ENCODE results near the gene PIGR. TPM values are rescaled to one million over a fixed set of nuclear protein-coding genes. Genes with fewer than 3 reads are reported as not detected.

The PIGR gene
- total and polyA plus RNA-seq, 9 of the 15 experiments (the other 6 are each of a cell fraction or from before 2014, with no cell fraction given) = 0.01 to 1.5 (median 0.03) TPM; not detected in 4

DNA sequence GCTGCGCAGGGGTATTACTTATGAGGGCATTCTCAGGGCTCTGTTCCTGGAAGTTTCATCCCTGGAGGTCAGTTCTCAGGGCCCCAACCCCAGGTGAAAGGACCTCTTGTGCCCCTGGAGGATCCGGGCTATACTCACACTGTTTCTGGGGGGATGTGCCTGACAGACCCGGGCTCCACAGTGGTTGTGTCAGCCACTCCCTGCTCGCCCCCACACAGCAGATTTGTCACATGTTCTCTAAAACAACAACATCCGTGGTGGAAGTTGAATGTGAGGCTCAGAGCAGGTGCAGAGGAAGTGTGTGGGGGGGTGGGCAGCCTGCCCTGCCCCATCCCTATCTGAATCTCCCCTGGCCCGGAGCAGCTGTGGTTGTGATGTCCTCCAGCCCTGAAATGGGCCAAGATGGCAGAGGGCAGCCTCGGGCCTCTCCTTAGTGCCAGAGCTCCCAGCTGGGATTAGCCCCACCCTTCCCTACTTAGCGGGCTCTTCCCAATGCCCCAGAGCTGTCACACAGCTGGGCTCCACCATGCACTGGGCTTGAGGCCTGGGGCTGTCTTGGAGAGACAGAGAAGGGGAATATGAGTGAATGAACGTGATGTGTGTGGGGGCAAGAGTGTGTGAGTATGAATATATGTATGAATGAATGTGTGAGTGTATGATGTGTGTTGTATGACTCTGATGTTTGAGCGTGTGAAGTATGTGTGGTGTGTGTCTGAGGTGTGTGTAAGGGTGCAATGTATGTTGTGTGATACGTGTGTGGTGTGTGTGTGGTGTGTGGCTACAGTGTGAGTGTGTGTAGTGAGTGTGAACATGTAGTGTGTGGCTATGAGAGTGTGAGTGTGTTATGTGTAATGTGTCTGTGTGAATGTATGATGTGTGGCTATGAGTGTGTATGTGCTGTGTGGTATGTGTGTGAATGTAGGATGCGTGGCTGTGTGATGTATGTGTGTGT is 23.0 kb downstream of the PIGR start (continued):
- TF ChIP-seq, protein P1, sequence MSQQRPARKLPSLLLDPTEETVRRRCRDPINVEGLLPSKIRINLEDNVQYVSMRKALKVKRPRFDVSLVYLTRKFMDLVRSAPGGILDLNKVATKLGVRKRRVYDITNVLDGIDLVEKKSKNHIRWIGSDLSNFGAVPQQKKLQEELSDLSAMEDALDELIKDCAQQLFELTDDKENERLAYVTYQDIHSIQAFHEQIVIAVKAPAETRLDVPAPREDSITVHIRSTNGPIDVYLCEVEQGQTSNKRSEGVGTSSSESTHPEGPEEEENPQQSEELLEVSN (IDR thresholded peaks at IDR 0.05; ENCODE audit: borderline replicate concordance in 1 of 2, extremely low read depth in 1 of 2, insufficient read depth in 1 of 2, insufficient read length in 1 of 2, low read depth in 1 of 2, low read length in 1 of 2, poor library complexity in 1 of 2, severe bottlenecking in 1 of 2) = no peak
- TF ChIP-seq, protein P2, sequence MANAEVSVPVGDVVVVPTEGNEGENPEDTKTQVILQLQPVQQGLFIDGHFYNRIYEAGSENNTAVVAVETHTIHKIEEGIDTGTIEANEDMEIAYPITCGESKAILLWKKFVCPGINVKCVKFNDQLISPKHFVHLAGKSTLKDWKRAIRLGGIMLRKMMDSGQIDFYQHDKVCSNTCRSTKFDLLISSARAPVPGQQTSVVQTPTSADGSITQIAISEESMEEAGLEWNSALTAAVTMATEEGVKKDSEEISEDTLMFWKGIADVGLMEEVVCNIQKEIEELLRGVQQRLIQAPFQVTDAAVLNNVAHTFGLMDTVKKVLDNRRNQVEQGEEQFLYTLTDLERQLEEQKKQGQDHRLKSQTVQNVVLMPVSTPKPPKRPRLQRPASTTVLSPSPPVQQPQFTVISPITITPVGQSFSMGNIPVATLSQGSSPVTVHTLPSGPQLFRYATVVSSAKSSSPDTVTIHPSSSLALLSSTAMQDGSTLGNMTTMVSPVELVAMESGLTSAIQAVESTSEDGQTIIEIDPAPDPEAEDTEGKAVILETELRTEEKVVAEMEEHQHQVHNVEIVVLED (CRISPR knock-in tag; IDR thresholded peaks at IDR 0.05) = no peak
- no peak for TF ChIP-seq HDAC8 (tag; IDR thresholded peaks at IDR 0.05)
- TF ChIP-seq, protein P3, sequence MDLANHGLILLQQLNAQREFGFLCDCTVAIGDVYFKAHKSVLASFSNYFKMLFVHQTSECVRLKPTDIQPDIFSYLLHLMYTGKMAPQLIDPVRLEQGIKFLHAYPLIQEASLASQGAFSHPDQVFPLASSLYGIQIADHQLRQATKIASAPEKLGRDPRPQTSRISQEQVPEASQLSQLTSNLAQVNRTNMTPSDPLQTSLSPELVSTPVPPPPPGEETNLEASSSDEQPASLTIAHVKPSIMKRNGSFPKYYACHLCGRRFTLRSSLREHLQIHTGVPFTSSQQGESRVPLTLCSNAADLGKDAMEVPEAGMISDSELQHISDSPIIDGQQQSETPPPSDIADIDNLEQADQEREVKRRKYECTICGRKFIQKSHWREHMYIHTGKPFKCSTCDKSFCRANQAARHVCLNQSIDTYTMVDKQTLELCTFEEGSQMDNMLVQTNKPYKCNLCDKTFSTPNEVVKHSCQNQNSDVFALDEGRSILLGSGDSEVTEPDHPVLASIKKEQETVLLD (IDR thresholded peaks at IDR 0.05) = no peak
- no peak for TF ChIP-seq MBD2 (IDR thresholded peaks at IDR 0.05; ENCODE audit: borderline replicate concordance, low read depth)
- TF ChIP-seq HNRNPH1 (optimal IDR thresholded peaks at IDR 0.05; ENCODE audit: low read depth, low read length) = no peak
- no peak for TF ChIP-seq ZNF408 (CRISPR knock-in tag; IDR thresholded peaks at IDR 0.05; ENCODE audit: low read depth)
- TF ChIP-seq ZKSCAN3 (CRISPR knock-in tag; IDR thresholded peaks at IDR 0.05) = no peak
- no peak for TF ChIP-seq ZNF174 (CRISPR knock-in tag; IDR thresholded peaks at IDR 0.05)
- no peak for TF ChIP-seq NFRKB (IDR thresholded peaks at IDR 0.05; ENCODE audit: low read depth)
- no peak for TF ChIP-seq CHD2 (IDR thresholded peaks at IDR 0.05; ENCODE audit: low read depth, low read length)
- TF ChIP-seq ZNF146 (CRISPR knock-in tag; IDR thresholded peaks at IDR 0.05; ENCODE audit: unreplicated experiment) = no peak
- TF ChIP-seq MAFF (IDR thresholded peaks at IDR 0.05; ENCODE audit: low read length) = no peak
- TF ChIP-seq BCL6 (CRISPR knock-in tag; IDR thresholded peaks at IDR 0.05) = no peak
- no peak for TF ChIP-seq GTF2F1 (IDR thresholded peaks at IDR 0.05; ENCODE audit: low read depth, low read length)
- TF ChIP-seq HLTF (IDR thresholded peaks at IDR 0.05) = peak; percentile 38; the same call in 1 of the 2 replicates
- no peak for TF ChIP-seq YY1 (IDR thresholded peaks at IDR 0.05; ENCODE audit: borderline replicate concordance in 1 of 3, control insufficient read depth in 1 of 3, extremely low read depth in 1 of 3, insufficient read depth in 3 of 3, insufficient read length in 1 of 3, insufficient replicate concordance in 2 of 3, low read depth in 1 of 3, low read length in 2 of 3)
- no peak for TF ChIP-seq LEF1 (IDR thresholded peaks at IDR 0.05)
- TF ChIP-seq, protein P4, sequence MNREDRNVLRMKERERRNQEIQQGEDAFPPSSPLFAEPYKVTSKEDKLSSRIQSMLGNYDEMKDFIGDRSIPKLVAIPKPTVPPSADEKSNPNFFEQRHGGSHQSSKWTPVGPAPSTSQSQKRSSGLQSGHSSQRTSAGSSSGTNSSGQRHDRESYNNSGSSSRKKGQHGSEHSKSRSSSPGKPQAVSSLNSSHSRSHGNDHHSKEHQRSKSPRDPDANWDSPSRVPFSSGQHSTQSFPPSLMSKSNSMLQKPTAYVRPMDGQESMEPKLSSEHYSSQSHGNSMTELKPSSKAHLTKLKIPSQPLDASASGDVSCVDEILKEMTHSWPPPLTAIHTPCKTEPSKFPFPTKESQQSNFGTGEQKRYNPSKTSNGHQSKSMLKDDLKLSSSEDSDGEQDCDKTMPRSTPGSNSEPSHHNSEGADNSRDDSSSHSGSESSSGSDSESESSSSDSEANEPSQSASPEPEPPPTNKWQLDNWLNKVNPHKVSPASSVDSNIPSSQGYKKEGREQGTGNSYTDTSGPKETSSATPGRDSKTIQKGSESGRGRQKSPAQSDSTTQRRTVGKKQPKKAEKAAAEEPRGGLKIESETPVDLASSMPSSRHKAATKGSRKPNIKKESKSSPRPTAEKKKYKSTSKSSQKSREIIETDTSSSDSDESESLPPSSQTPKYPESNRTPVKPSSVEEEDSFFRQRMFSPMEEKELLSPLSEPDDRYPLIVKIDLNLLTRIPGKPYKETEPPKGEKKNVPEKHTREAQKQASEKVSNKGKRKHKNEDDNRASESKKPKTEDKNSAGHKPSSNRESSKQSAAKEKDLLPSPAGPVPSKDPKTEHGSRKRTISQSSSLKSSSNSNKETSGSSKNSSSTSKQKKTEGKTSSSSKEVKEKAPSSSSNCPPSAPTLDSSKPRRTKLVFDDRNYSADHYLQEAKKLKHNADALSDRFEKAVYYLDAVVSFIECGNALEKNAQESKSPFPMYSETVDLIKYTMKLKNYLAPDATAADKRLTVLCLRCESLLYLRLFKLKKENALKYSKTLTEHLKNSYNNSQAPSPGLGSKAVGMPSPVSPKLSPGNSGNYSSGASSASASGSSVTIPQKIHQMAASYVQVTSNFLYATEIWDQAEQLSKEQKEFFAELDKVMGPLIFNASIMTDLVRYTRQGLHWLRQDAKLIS (CRISPR knock-in tag; IDR thresholded peaks at IDR 0.05) = no peak
- no peak for TF ChIP-seq BHLHE40 (IDR thresholded peaks at IDR 0.05; ENCODE audit: low read length)
